Measurements from ENCODE around the gene CAMK1. TPM values are rescaled to one million over a fixed set of nuclear protein-coding genes. Genes with fewer than 3 reads are reported as not detected.

CAMK1 gene
- total and polyA plus RNA-seq, 9 of the 15 experiments (the other 6 are each of a cell fraction or from before 2014, with no cell fraction given), result 0.23 to 10.7 (median 6.0) TPM

GRCh38 chr3:9731206-9732079, 38.3 kb downstream of the CAMK1 start, which contains the start of gene BRPF1 (continued):
- TF ChIP-seq ZNF76 (CRISPR knock-in tag; IDR thresholded peaks at IDR 0.05; ENCODE audit: borderline replicate concordance), result peak; percentile 86; the same call in 1 of the 2 replicates
- peak; percentile 90 for TF ChIP-seq SUPT5H (IDR thresholded peaks at IDR 0.05)
- TF ChIP-seq YY1 (IDR thresholded peaks at IDR 0.05; ENCODE audit: borderline replicate concordance in 1 of 3, control insufficient read depth in 1 of 3, extremely low read depth in 1 of 3, insufficient read depth in 3 of 3, insufficient read length in 1 of 3, insufficient replicate concordance in 2 of 3, low read depth in 1 of 3, low read length in 2 of 3), result peak in 2 of 3 experiments; percentile 28 to 67
- peak; percentile 86 for TF ChIP-seq NCOA6 (IDR thresholded peaks at IDR 0.05)
- TF ChIP-seq CREB1 (IDR thresholded peaks at IDR 0.05), result peak; percentile 77
- TF ChIP-seq CREB1 (CRISPR knock-in tag; IDR thresholded peaks at IDR 0.05), result peak; percentile 88
- TF ChIP-seq KLF10 (CRISPR knock-in tag; IDR thresholded peaks at IDR 0.05), result no peak
- TF ChIP-seq STAT5A (IDR thresholded peaks at IDR 0.05; ENCODE audit: borderline replicate concordance, low read length), result no peak; the same call in 1 of the 2 replicates
- 0 out of 2 replicates have a peak, but pooled peaks have one; percentile 28 for TF ChIP-seq ZNF764 (CRISPR knock-in tag; IDR thresholded peaks at IDR 0.05; ENCODE audit: low read depth)
- no peak for TF ChIP-seq GTF2B (IDR thresholded peaks at IDR 0.05; ENCODE audit: extremely low read depth, insufficient read length)
- 0 out of 2 replicates have a peak, but pooled peaks have one; percentile 66 for TF ChIP-seq TGIF2 (CRISPR knock-in tag; IDR thresholded peaks at IDR 0.05)
- TF ChIP-seq CTCFL (IDR thresholded peaks at IDR 0.05; ENCODE audit: borderline replicate concordance, insufficient read depth, low read depth, low read length, poor library complexity, severe bottlenecking), result peak; percentile 68
- no peak for TF ChIP-seq ZBED1 (IDR thresholded peaks at IDR 0.05)
- TF ChIP-seq ZNF175 (CRISPR knock-in tag; IDR thresholded peaks at IDR 0.05; ENCODE audit: low read depth), result no peak
- TF ChIP-seq ZNF407 (IDR thresholded peaks at IDR 0.05; ENCODE audit: low read depth), result peak; percentile 82
- peak; percentile 9; the same call in 1 of the 2 replicates for TF ChIP-seq KDM2B (CRISPR knock-in tag; IDR thresholded peaks at IDR 0.05)
